Body of pancreas (tissue), 4 donors: ENCODE results near the gene TIMELESS.

Experiments
- POLR2A ChIP-seq, 3 donors: fragments of 450-650 bp; IDR thresholded peaks; one replicate each; pipeline ENCODE4 v1.6.1; 2016; ENCODE audit warnings: antibody characterized with exemption in 3 of 3, mild to moderate bottlenecking in 2 of 3
- TF ChIP-seq, protein P1 (sequence below), 7 experiments: fragments of 450-650 bp in 4 of 7; fragments of 200-600 bp in 3 of 7; sonication (generic) in 3 of 7; IDR thresholded peaks; one replicate each; pipeline ENCODE4 v1.5.1; 2016 to 2019; ENCODE audit warnings: antibody characterized with exemption in 7 of 7

DNA sequence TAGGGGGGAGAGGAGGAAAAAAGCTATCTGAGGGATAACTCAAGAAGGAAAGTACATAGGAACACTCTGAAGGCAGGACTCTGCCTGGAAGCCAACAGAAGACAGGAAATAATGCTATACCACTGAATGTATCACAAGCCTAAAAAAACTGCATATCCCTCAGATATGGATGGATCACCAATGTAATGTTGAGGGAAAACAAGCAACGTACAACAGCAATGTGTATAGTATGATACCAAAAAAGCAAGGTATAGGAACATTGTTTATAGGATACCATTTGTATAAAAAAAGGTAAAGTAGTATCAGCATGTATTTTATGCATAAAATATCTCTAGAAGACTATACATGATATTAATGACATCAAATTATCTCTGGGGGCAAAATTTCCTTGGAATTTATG is 35.3 kb upstream of the TIMELESS start:
- TF ChIP-seq, protein P1, sequence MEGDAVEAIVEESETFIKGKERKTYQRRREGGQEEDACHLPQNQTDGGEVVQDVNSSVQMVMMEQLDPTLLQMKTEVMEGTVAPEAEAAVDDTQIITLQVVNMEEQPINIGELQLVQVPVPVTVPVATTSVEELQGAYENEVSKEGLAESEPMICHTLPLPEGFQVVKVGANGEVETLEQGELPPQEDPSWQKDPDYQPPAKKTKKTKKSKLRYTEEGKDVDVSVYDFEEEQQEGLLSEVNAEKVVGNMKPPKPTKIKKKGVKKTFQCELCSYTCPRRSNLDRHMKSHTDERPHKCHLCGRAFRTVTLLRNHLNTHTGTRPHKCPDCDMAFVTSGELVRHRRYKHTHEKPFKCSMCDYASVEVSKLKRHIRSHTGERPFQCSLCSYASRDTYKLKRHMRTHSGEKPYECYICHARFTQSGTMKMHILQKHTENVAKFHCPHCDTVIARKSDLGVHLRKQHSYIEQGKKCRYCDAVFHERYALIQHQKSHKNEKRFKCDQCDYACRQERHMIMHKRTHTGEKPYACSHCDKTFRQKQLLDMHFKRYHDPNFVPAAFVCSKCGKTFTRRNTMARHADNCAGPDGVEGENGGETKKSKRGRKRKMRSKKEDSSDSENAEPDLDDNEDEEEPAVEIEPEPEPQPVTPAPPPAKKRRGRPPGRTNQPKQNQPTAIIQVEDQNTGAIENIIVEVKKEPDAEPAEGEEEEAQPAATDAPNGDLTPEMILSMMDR (IDR thresholded peaks at IDR 0.05), result no peak
- no peak for TF ChIP-seq POLR2A (IDR thresholded peaks at IDR 0.05)
